ENCODE results near the gene DGAT2L6. TPM values are rescaled to one million over a fixed set of nuclear protein-coding genes. Genes with fewer than 3 reads are reported as not detected.

Gene DGAT2L6
- total RNA-seq, 1 experiment from 2014 or later: not detected

GRCh38 chrX:70171624-70172023, 5.7 kb upstream of the DGAT2L6 start:
- Histone ChIP-seq H3K9ac (ENCODE audit: extremely low read depth, insufficient read length, low read length) (no peak overlapping the region), H2BK12ac (ENCODE audit: insufficient read length, low read depth, low read length) (no peak overlapping the region), H2BK15ac (ENCODE audit: low read depth, low read length) (no peak overlapping the region), H2AFZ (ENCODE audit: low read length) (no peak overlapping the region), H3K4me1 (ENCODE audit: insufficient read depth, low read length) (no peaks in the 10 kb centered on the region; the same call in 1 of the 2 replicates), H2AK5ac (ENCODE audit: insufficient read length, low read length) (no peak overlapping the region), H4K8ac (replicated peaks; ENCODE audit: insufficient read length, low read depth, low read length) (no peak overlapping the region), H3T11ph (ENCODE audit: low read length) (no peak overlapping the region), H3K27me3 (ENCODE audit: insufficient read depth, low read length) (no peaks in the 10 kb centered on the region), H3K79me2 (ENCODE audit: insufficient read depth, low read length) (no peaks in the 10 kb centered on the region), H4K20me1 (ENCODE audit: control insufficient read depth, insufficient read depth, insufficient read length) (no peaks in the 10 kb centered on the region), H3K14ac (ENCODE audit: insufficient read depth, low read length) (no peak overlapping the region), H4K91ac (ENCODE audit: insufficient read length, low read depth, low read length) (no peak overlapping the region), H3K18ac (ENCODE audit: insufficient read length, low read depth, low read length) (no peak overlapping the region), H3K79me1 (ENCODE audit: insufficient read depth, low read depth, low read length, poor library complexity, severe bottlenecking) (no peaks in the 10 kb centered on the region), H2BK20ac (ENCODE audit: low read depth, low read length, poor library complexity, severe bottlenecking) (no peak overlapping the region), H3K23me2 (ENCODE audit: insufficient read length, low read depth, low read length, poor library complexity, severe bottlenecking) (no peaks in the 10 kb centered on the region), H3K4me2 (ENCODE audit: insufficient read depth, insufficient read length, low read length) (no peak overlapping the region), H2BK5ac (ENCODE audit: insufficient read length, low read length) (no peak overlapping the region), H3K23ac (ENCODE audit: insufficient read length, low read depth, low read length) (no peak overlapping the region), H4K5ac (ENCODE audit: insufficient read length, low read depth, low read length) (no peak overlapping the region), H3K4ac (ENCODE audit: low read depth, low read length) (no peak overlapping the region), H2BK120ac (ENCODE audit: low read depth, low read length, poor library complexity, severe bottlenecking) (no peak overlapping the region), H3K56ac (ENCODE audit: insufficient read length, low read depth, low read length) (no peak overlapping the region), H3K27ac (ENCODE audit: insufficient read length, low read depth, low read length) (no peak overlapping the region), H3K9me3 (ENCODE audit: control insufficient read depth, low read depth, low read length) (peaks cover 52% of the 10 kb centered on the region)
- no peak for DNase-seq
- peaks cover 71 to 90% of the 10 kb centered on the region in 2 experiments for H3K9me3 Mint-ChIP-seq
- peaks cover 0 to 6% (median 6%) of the 10 kb centered on the region in 3 experiments; a peak in 6 of 7 replicates for H3K36me3 Mint-ChIP-seq (ENCODE audit: insufficient read depth in 1 of 3, low read depth in 3 of 3)
- peaks cover 57 to 64% of the 10 kb centered on the region in 2 experiments for H3K4me1 Mint-ChIP-seq
- TF ChIP-seq CTCF (conservative IDR thresholded peaks at IDR 0.05): no peak
- no peak overlapping the region; a peak in 1 of 5 replicates for H3K4me3 Mint-ChIP-seq
- WGBS (ENCODE audit: extremely low coverage, insufficient read length, low lambda C conversion rate): no CpG with 5 or more reads among the region's 2 CpGs
- H3K27me3 Mint-ChIP-seq (ENCODE audit: low read depth): peaks cover 1% of the 10 kb centered on the region
- H3K27ac Mint-ChIP-seq: peak overlapping the region in 2 of 3 experiments; percentile 87 to 93; a peak in 3 of 7 replicates
